IMR-90 (cell line): ENCODE results near the gene FAT1. TPM values are rescaled to one million over a fixed set of nuclear protein-coding genes. Genes with fewer than 3 reads are reported as not detected.
"Not testable (repeated sequence)": the region's sequence is repeated elsewhere in the genome, so short reads cannot be mapped to it uniquely, and the experiment has no call there.

Experiments used
- ATAC-seq: fragments of 200-7000 bp; cut with Tn5 transposase; 2 replicates; pipeline ENCODE4 v1.9.1; 2020; ENCODE audit warnings: low read depth, mild to moderate bottlenecking, moderate library complexity
- BruUV-seq: library from RNA; stranded (reverse); fragments of 400-500 nt; replicated peaks from 2 replicates; lab custom pipeline; 2021; lab: Mats Ljungman, UMichigan
- CTCF ChIA-PET: fragments of 300-600 bp; formaldehyde crosslinking; extraction: SDS; loops from one replicate; lab custom pipeline; 2021; ENCODE audit warnings: antibody characterized with exemption; lab: Yijun Ruan, JAX
- POLR2A ChIA-PET: fragments of 300-600 bp; sonication (Branson Sonifier 250); formaldehyde crosslinking; loops from one replicate; lab custom pipeline; 2022; ENCODE audit warnings: antibody characterized with exemption; ENCODE audit not compliant: unreplicated experiment; lab: Charles Lee
- DNase-seq: peaks from one replicate; pipeline ENCODE4 v3.0.0; 2013
- H2AFZ ChIP-seq: replicated peaks from 2 replicates; pipeline ENCODE3; 2013; ENCODE audit warnings: low read length, mild to moderate bottlenecking; ENCODE audit not compliant: poor library complexity
- H2AK5ac ChIP-seq: 2 replicates; pipeline ENCODE4 v1.6.1; 2013; ENCODE audit warnings: low read depth, low read length, inconsistent platforms
- H2AK9ac ChIP-seq: replicated peaks from 2 replicates; pipeline ENCODE3; 2013; ENCODE audit warnings: mild to moderate bottlenecking, low read depth, low read length, moderate library complexity; ENCODE audit not compliant: poor library complexity
- H2BK120ac ChIP-seq: 2 replicates; pipeline ENCODE4 v1.6.1; 2013; ENCODE audit warnings: low read depth, low read length, inconsistent platforms
- H2BK15ac ChIP-seq: 3 replicates; pipeline ENCODE4 v1.6.1; 2013; ENCODE audit warnings: low read depth, low read length, inconsistent platforms
- H2BK20ac ChIP-seq: 2 replicates; pipeline ENCODE4 v1.6.1; 2013; ENCODE audit warnings: low read depth, mild to moderate bottlenecking, inconsistent platforms, low read length, moderate library complexity
- H2BK5ac ChIP-seq: 2 replicates; pipeline ENCODE4 v1.6.1; 2013; ENCODE audit warnings: mild to moderate bottlenecking, low read depth, low read length, inconsistent platforms; ENCODE audit not compliant: poor library complexity, severe bottlenecking
- H3K14ac ChIP-seq: replicated peaks from 2 replicates; pipeline ENCODE4 v1.6.1; 2013; ENCODE audit warnings: low read depth, low read length, inconsistent platforms
- H3K18ac ChIP-seq: 2 replicates; pipeline ENCODE4 v1.6.1; 2013; ENCODE audit warnings: low read depth, low read length, control low read depth
- H3K23ac ChIP-seq: 2 replicates; pipeline ENCODE4 v1.6.1; 2013; ENCODE audit warnings: low read depth, low read length, inconsistent platforms
- H3K27ac ChIP-seq: 2 replicates; pipeline ENCODE4 v1.5.1; 2013; ENCODE audit warnings: mild to moderate bottlenecking, control low read depth, low read length; ENCODE audit not compliant: insufficient read depth
- H3K27me3 ChIP-seq: 2 replicates; pipeline ENCODE4 v1.6.1; 2013; ENCODE audit warnings: low read length; ENCODE audit not compliant: control insufficient read depth, insufficient read depth
- H3K36me3 ChIP-seq: 2 replicates; pipeline ENCODE4 v1.6.1; 2013; ENCODE audit warnings: low read length, mixed read lengths; ENCODE audit not compliant: control insufficient read depth, insufficient read depth
- H3K4ac ChIP-seq: 2 replicates; pipeline ENCODE4 v1.6.1; 2013; ENCODE audit warnings: low read depth, low read length, inconsistent platforms
- H3K4me1 ChIP-seq: 2 replicates; pipeline ENCODE4 v1.6.1; 2013; ENCODE audit warnings: low read length, mixed read lengths; ENCODE audit not compliant: control insufficient read depth, insufficient read depth
- H3K4me2 ChIP-seq: 2 replicates; pipeline ENCODE4 v1.6.1; 2013; ENCODE audit warnings: low read depth, mild to moderate bottlenecking, control low read depth, low read length, moderate library complexity
- H3K4me3 ChIP-seq: 2 replicates; pipeline ENCODE4 v1.5.1; 2013; ENCODE audit warnings: low read depth, mild to moderate bottlenecking, control low read depth, low read length, moderate library complexity; ENCODE audit not compliant: insufficient read depth
- H3K56ac ChIP-seq: 2 replicates; pipeline ENCODE4 v1.6.1; 2013; ENCODE audit warnings: low read length, inconsistent platforms; ENCODE audit not compliant: insufficient read depth; ENCODE audit errors: extremely low read depth
- H3K79me1 ChIP-seq, 2 experiments: 2 replicates each; pipeline ENCODE4 v1.6.1; 2013; ENCODE audit warnings: low read length in 2 of 2, inconsistent platforms in 1 of 2, low read depth in 1 of 2
- H3K9ac ChIP-seq: 2 replicates; pipeline ENCODE4 v1.6.1; 2013; ENCODE audit warnings: low read depth, low read length, control low read depth
- H3K9me1 ChIP-seq: 2 replicates; pipeline ENCODE4 v1.6.1; 2013; ENCODE audit warnings: low read length, inconsistent platforms; ENCODE audit not compliant: insufficient read depth
- H3K9me3 ChIP-seq: 2 replicates; pipeline ENCODE4 v1.6.1; 2013; ENCODE audit warnings: low read length; ENCODE audit not compliant: control insufficient read depth, insufficient read depth
- H4K20me1 ChIP-seq: 2 replicates; pipeline ENCODE4 v1.6.1; 2013; ENCODE audit warnings: low read length, inconsistent platforms; ENCODE audit not compliant: insufficient read depth
- H4K5ac ChIP-seq: 2 replicates; pipeline ENCODE4 v1.6.1; 2013; ENCODE audit warnings: mild to moderate bottlenecking, low read depth, low read length, control low read depth
- H4K8ac ChIP-seq, 2 experiments: 2 replicates each; pipeline ENCODE4 v1.6.1; 2013; ENCODE audit warnings: low read depth in 2 of 2, low read length in 2 of 2, control low read depth in 1 of 2, inconsistent platforms in 1 of 2
- H4K91ac ChIP-seq: 2 replicates; pipeline ENCODE4 v1.6.1; 2013; ENCODE audit warnings: low read depth, low read length, inconsistent platforms; ENCODE audit not compliant: insufficient read depth
- FOS ChIP-seq: fragments of 150-350 bp; IDR thresholded peaks from 2 replicates; pipeline ENCODE4 v1.6.1; 2016; ENCODE audit warnings: low read depth, low read length
- SMC3 ChIP-seq: fragments of 150-350 bp; IDR thresholded peaks from 2 replicates; pipeline ENCODE4 v1.6.1; 2016; ENCODE audit warnings: low read depth, mild to moderate bottlenecking, antibody characterized with exemption, low read length, moderate library complexity
- WGBS, 2 experiments: methylation state at CpG; one replicate each; pipeline versions ENCODE4 v1.1.5 to v1.1.7; 2013; ENCODE audit warnings: missing lambda C conversion rate in 2 of 2; ENCODE audit not compliant: insufficient read length in 1 of 2; ENCODE audit errors: extremely low coverage in 2 of 2; 5-methylcytosine and 5-hydroxymethylcytosine counted together
- dilution Hi-C: fragments of 300-500 bp; cut with HindIII; formaldehyde crosslinking; loops from one replicate; pipeline ENCODE4 v1.14.3; 2018; ENCODE audit warnings: low sequenced_read_pairs; ENCODE audit not compliant: unreplicated experiment
- in situ Hi-C: fragments of 300-500 bp; cut with MboI; formaldehyde crosslinking; loops from 3 replicates; pipeline ENCODE4 v1.14.3; 2019; ENCODE audit warnings: low sequenced_read_pairs, inconsistent platforms, mixed read lengths
- intact Hi-C: fragments of 100-400 bp; cut with micrococcal nuclease; formaldehyde crosslinking; loops from 2 replicates; pipeline ENCODE4 v1.10.0; 2022
- polyA plus RNA-seq, 3 experiments: library from polyadenylated mRNA; depleted of rRNA; stranded (reverse); fragments of >200 nt; gene quantifications; 2 replicates each; pipeline ENCODE4 v1.2.3, GENCODE V29; 2012; ENCODE audit warnings: low replicate concordance in 1 of 3
- total RNA-seq: library from RNA; depleted of rRNA; stranded (reverse); fragments of >200 nt; gene quantifications from 2 replicates; pipeline ENCODE4 v1.2.3, GENCODE V29; 2012

The FAT1 gene
- total and polyA plus RNA-seq, 2 of the 4 experiments (the other 2 are of a cell fraction), result 156 to 519 TPM

- Histone ChIP-seq H3K4me2 (no peak overlapping the region), H3K9me1 (no peaks in the 10 kb centered on the region; the same call in 1 of the 2 replicates), H2BK15ac (no peak overlapping the region), H3K27ac (no peak overlapping the region), H3K36me3 (no peaks in the 10 kb centered on the region), H3K4ac (no peak overlapping the region), H3K9ac (no peak overlapping the region), H4K20me1 (no peaks in the 10 kb centered on the region), H3K56ac (no peak overlapping the region), H2AK5ac (no peak overlapping the region), H3K4me3 (no peak overlapping the region), H4K5ac (no peak overlapping the region; the same call in 1 of the 2 replicates), H3K79me1 (no peaks in the 10 kb centered on the region), H4K91ac (no peak overlapping the region), H3K9me3 (no peaks in the 10 kb centered on the region), H2BK20ac (no peak overlapping the region), H3K27me3 (no peaks in the 10 kb centered on the region), H4K8ac (no peak overlapping the region), H3K18ac (no peak overlapping the region; the same call in 1 of the 2 replicates), H3K4me1 (peaks cover 10% of the 10 kb centered on the region), H2AFZ (no peak overlapping the region), H3K23ac (no peak overlapping the region), H2BK5ac (no peak overlapping the region), H3K14ac (no peak overlapping the region), H2AK9ac (no peak overlapping the region), H2BK120ac (no peak overlapping the region; the same call in 1 of the 2 replicates)
- ChIA-PET POLR2A (no interaction called here), CTCF (no interaction called here)
- WGBS, 2 experiments, result no CpG with 5 or more reads among the region's 2 CpGs
- in situ Hi-C loops (no loop called here), dilution Hi-C loops (no loop called here), intact Hi-C loops (loop anchor here (5.0 kb wide), 1 partner anchor 1735 kb away; no protein-coding TSS in a partner anchor)
- TF ChIP-seq FOS (no peak), SMC3 (no peak)
- ATAC-seq (no peak), DNase-seq (peak; percentile 5)
- no TSS peak for BruUV-seq
Measured at GRCh38 chr4:186762361-186762760, 38.7 kb upstream of the FAT1 start.

DNA sequence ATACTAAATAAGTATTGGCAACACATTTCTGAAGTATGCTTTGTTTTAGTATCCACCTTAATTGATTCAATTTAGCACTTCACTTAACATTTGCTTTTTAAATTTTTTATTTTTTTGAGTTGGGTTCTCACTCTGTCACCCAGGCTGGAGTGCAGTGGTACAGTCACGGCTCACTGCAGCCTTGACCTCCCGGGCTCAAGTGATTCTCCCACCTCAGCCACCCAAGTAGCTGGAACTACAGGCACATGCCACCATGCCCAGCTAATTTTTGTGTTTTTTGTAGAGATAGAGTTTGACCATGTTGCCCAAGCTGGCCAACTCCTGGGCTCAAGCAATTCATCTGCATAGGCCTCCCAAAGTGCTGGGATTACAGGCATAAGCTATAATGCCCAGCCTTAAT lies 38.3 kb upstream of the FAT1 start:
- H2AK5ac ChIP-seq, H3K4me3 ChIP-seq, H3K27ac ChIP-seq, POLR2A ChIA-PET, H2BK120ac ChIP-seq, H2BK15ac ChIP-seq, H3K4ac ChIP-seq, dilution Hi-C loops, H2BK5ac ChIP-seq, H3K18ac ChIP-seq, H3K9ac ChIP-seq, H3K27me3 ChIP-seq, H3K14ac ChIP-seq, in situ Hi-C loops, H4K91ac ChIP-seq, H4K8ac ChIP-seq, H3K4me1 ChIP-seq, H3K9me1 ChIP-seq, H3K4me2 ChIP-seq, H4K20me1 ChIP-seq, H3K79me1 ChIP-seq, H2AK9ac ChIP-seq, H3K36me3 ChIP-seq, H3K56ac ChIP-seq, H3K9me3 ChIP-seq, H3K23ac ChIP-seq, H2BK20ac ChIP-seq, H4K5ac ChIP-seq, ATAC-seq, BruUV-seq, H2AFZ ChIP-seq, DNase-seq: not testable (repeated sequence)
- intact Hi-C loops, result loop anchor here (5.0 kb wide), 1 partner anchor 1735 kb away; no protein-coding TSS in a partner anchor
- WGBS, 2 experiments, result no CpG with 5 or more reads among the region's 2 CpGs
- CTCF ChIA-PET, result interaction anchor here (0.7 kb wide), 1 partner anchor 58 kb away, joined by 3 read pairs; no protein-coding TSS in a partner anchor
